ENCODE results near the gene RNF217. TPM values are rescaled to one million over a fixed set of nuclear protein-coding genes. Genes with fewer than 3 reads are reported as not detected.

The RNF217 gene
- total RNA-seq, 1 experiment from 2014 or later: 42.3 TPM

GRCh38 chr6:124999105-124999764, 37.0 kb downstream of the RNF217 start:
- peaks cover 9% of the 10 kb centered on the region; the same call in 1 of the 2 replicates for H3F3A ChIP-seq (ENCODE audit: insufficient read depth, low read depth)
- H3K9me3 ChIP-seq (ENCODE audit: insufficient read depth, low read depth): no peaks in the 10 kb centered on the region
- no peaks in the 10 kb centered on the region; the same call in 1 of the 2 replicates for H3K9me2 ChIP-seq (ENCODE audit: insufficient read depth)
- H3K4me1 ChIP-seq (replicated peaks; ENCODE audit: insufficient read depth): peaks cover 39% of the 10 kb centered on the region
- peak overlapping the region; percentile 60 for H3K27ac ChIP-seq
- BruUV-seq (replicated peaks): no TSS peak
- H3K79me2 ChIP-seq (ENCODE audit: low read depth): peaks cover 57% of the 10 kb centered on the region
- no peak overlapping the region for H2AFZ ChIP-seq
- ChIA-PET CTCF (interaction anchor here (0.6 kb wide), 1 partner anchor 37 kb away, joined by 3 read pairs; the partner anchor contains the start of gene RNF217), POLR2A (ENCODE audit: unreplicated experiment) (interaction anchor here (0.8 kb wide), 2 partner anchors 14 to 36 kb away, joined by 3 to 15 read pairs; no protein-coding TSS in a partner anchor)
- H3K4me2 ChIP-seq: peak overlapping the region; percentile 11
- H4K20me1 ChIP-seq (ENCODE audit: insufficient read depth): no peaks in the 10 kb centered on the region
- peak; percentile 44 to 75 for DNase-seq
- H3K36me3 ChIP-seq (ENCODE audit: low read depth): peaks cover 10% of the 10 kb centered on the region
- intact Hi-C loops (cut with micrococcal nuclease; ENCODE audit: unreplicated experiment): loop anchor here (5.0 kb wide), 1 partner anchor 37 kb away; the partner anchor contains the start of gene RNF217
- H3K27me3 ChIP-seq (ENCODE audit: insufficient read depth, low read depth): no peaks in the 10 kb centered on the region
- TF ChIP-seq CTCF (conservative IDR thresholded peaks at IDR 0.05): no peak
- TF ChIP-seq EZH2 (IDR thresholded peaks at IDR 0.05; ENCODE audit: low read depth): no peak
- H3K4me3 ChIP-seq: no peak overlapping the region

GRCh38 chr6:125001684-125002405, 39.6 kb downstream of the RNF217 start:
- no peaks in the 10 kb centered on the region for H3K9me2 ChIP-seq (ENCODE audit: insufficient read depth)
- no peak overlapping the region for H3K4me2 ChIP-seq
- peaks cover 62% of the 10 kb centered on the region for H3K79me2 ChIP-seq (ENCODE audit: low read depth)
- no peak overlapping the region for H3K27ac ChIP-seq
- peaks cover 23% of the 10 kb centered on the region; the same call in 1 of the 2 replicates for H3F3A ChIP-seq (ENCODE audit: insufficient read depth, low read depth)
- TF ChIP-seq EZH2 (IDR thresholded peaks at IDR 0.05; ENCODE audit: low read depth) (no peak), CTCF (conservative IDR thresholded peaks at IDR 0.05) (no peak)
- BruUV-seq (replicated peaks): no TSS peak
- no peaks in the 10 kb centered on the region for H4K20me1 ChIP-seq (ENCODE audit: insufficient read depth)
- no peak overlapping the region for H3K4me3 ChIP-seq
- no peak overlapping the region for H2AFZ ChIP-seq
- ChIA-PET CTCF (no interaction called here), POLR2A (ENCODE audit: unreplicated experiment) (no interaction called here)
- H3K27me3 ChIP-seq (ENCODE audit: insufficient read depth, low read depth): no peaks in the 10 kb centered on the region
- peaks cover 4% of the 10 kb centered on the region for H3K36me3 ChIP-seq (ENCODE audit: low read depth)
- H3K4me1 ChIP-seq (replicated peaks; ENCODE audit: insufficient read depth): peaks cover 52% of the 10 kb centered on the region
- intact Hi-C loops (cut with micrococcal nuclease; ENCODE audit: unreplicated experiment): no loop called here
- DNase-seq: no peak
- H3K9me3 ChIP-seq (ENCODE audit: insufficient read depth, low read depth): no peaks in the 10 kb centered on the region

GRCh38 chr6:125002406-125002741, 40.1 kb downstream of the RNF217 start:
- BruUV-seq (replicated peaks): no TSS peak
- peaks cover 51% of the 10 kb centered on the region for H3K4me1 ChIP-seq (replicated peaks; ENCODE audit: insufficient read depth)
- no peaks in the 10 kb centered on the region for H3K9me2 ChIP-seq (ENCODE audit: insufficient read depth)
- no peak overlapping the region for H2AFZ ChIP-seq
- no peak for TF ChIP-seq EZH2 (IDR thresholded peaks at IDR 0.05; ENCODE audit: low read depth)
- no peaks in the 10 kb centered on the region for H3K9me3 ChIP-seq (ENCODE audit: insufficient read depth, low read depth)
- no peak for DNase-seq
- no peak overlapping the region for H3K4me3 ChIP-seq
- H3F3A ChIP-seq (ENCODE audit: insufficient read depth, low read depth): peaks cover 23% of the 10 kb centered on the region; the same call in 1 of the 2 replicates
- no peak overlapping the region for H3K4me2 ChIP-seq
- H4K20me1 ChIP-seq (ENCODE audit: insufficient read depth): no peaks in the 10 kb centered on the region
- ChIA-PET CTCF (no interaction called here), POLR2A (ENCODE audit: unreplicated experiment) (no interaction called here)
- intact Hi-C loops (cut with micrococcal nuclease; ENCODE audit: unreplicated experiment): no loop called here
- no peaks in the 10 kb centered on the region for H3K27me3 ChIP-seq (ENCODE audit: insufficient read depth, low read depth)
- peaks cover 4% of the 10 kb centered on the region for H3K36me3 ChIP-seq (ENCODE audit: low read depth)
- H3K79me2 ChIP-seq (ENCODE audit: low read depth): peaks cover 67% of the 10 kb centered on the region
- H3K27ac ChIP-seq: no peak overlapping the region

Data from PC-9 (cell line).